Hepatocyte (in vitro differentiated cells): ENCODE data around the gene ARFRP1. TPM values are rescaled to one million over a fixed set of nuclear protein-coding genes. Genes with fewer than 3 reads are reported as not detected.
"Not testable (repeated sequence)": the region's sequence is repeated elsewhere in the genome, so short reads cannot be mapped to it uniquely, and the experiment has no call there.

ENCODE experiments used
- DNase-seq: peaks from one replicate; pipeline ENCODE4 v3.0.0-alpha.2; 2016; ENCODE audit warnings: low spot score
- H2AFZ ChIP-seq: fragments of 200-600 bp; sonication (generic); 2 replicates; pipeline ENCODE4 v1.6.0; 2016; ENCODE audit warnings: antibody characterized with exemption, mild to moderate bottlenecking
- H3K27ac ChIP-seq: fragments of 200-600 bp; sonication (generic); 2 replicates; pipeline ENCODE4 v1.5.1; 2016; ENCODE audit warnings: mild to moderate bottlenecking
- H3K27me3 ChIP-seq: fragments of 200-600 bp; sonication (generic); 2 replicates; pipeline ENCODE4 v1.6.1; 2016
- H3K36me3 ChIP-seq: fragments of 200-600 bp; sonication (generic); replicated peaks from 2 replicates; pipeline ENCODE4 v1.5.1; 2016; ENCODE audit warnings: low read depth; ENCODE audit not compliant: insufficient read depth
- H3K4me1 ChIP-seq: fragments of 200-600 bp; sonication (generic); 2 replicates; pipeline ENCODE4 v1.5.1; 2016; ENCODE audit warnings: mild to moderate bottlenecking, moderate library complexity; ENCODE audit not compliant: insufficient read depth
- H3K4me2 ChIP-seq: fragments of 200-600 bp; sonication (generic); 2 replicates; pipeline ENCODE4 v1.6.0; 2016
- H3K4me3 ChIP-seq: fragments of 200-600 bp; sonication (generic); 2 replicates; pipeline ENCODE4 v1.5.1; 2016; ENCODE audit warnings: mild to moderate bottlenecking
- H3K79me2 ChIP-seq: fragments of 200-600 bp; sonication (generic); 2 replicates; pipeline ENCODE4 v1.6.0; 2017; ENCODE audit warnings: mild to moderate bottlenecking
- H3K9me2 ChIP-seq: fragments of 200-600 bp; sonication (generic); replicated peaks from 2 replicates; pipeline ENCODE4 v1.6.0; 2017; ENCODE audit warnings: mild to moderate bottlenecking; ENCODE audit not compliant: insufficient read depth
- H3K9me3 ChIP-seq: fragments of 200-600 bp; sonication (generic); 2 replicates; pipeline ENCODE4 v1.5.1; 2016; ENCODE audit warnings: low read depth, mild to moderate bottlenecking
- H4K20me1 ChIP-seq: fragments of 200-600 bp; sonication (generic); 2 replicates; pipeline ENCODE4 v1.6.0; 2016; ENCODE audit warnings: mild to moderate bottlenecking; ENCODE audit not compliant: insufficient read depth, poor library complexity, severe bottlenecking
- EZH2 ChIP-seq: fragments of 200-600 bp; sonication (generic); IDR thresholded peaks from 2 replicates; pipeline ENCODE4 v1.6.1; 2016; ENCODE audit warnings: antibody characterized with exemption, mild to moderate bottlenecking, borderline replicate concordance
- EZH2phosphoT487 ChIP-seq: fragments of 200-600 bp; sonication (generic); IDR thresholded peaks from one replicate; pipeline ENCODE4 v1.6.1; 2018; ENCODE audit warnings: antibody characterized with exemption, mild to moderate bottlenecking, low read depth, moderate library complexity; ENCODE audit not compliant: unreplicated experiment, severe bottlenecking
- WGBS: methylation state at CpG from one replicate; pipeline ENCODE4 v1.1.6; 2016; ENCODE audit warnings: low lambda C conversion rate; ENCODE audit errors: missing lambda C conversion rate; 5-methylcytosine and 5-hydroxymethylcytosine counted together
- polyA plus RNA-seq: library from polyadenylated mRNA; unstranded; fragments of >200 nt; fragmentation: Nextera tagmentation; extraction: Ambion mirVana; gene quantifications from 2 replicates; pipeline ENCODE4 v1.2.1, GENCODE V29; 2016
- total RNA-seq: library from RNA; depleted of rRNA; stranded (reverse); fragments of >200 nt; gene quantifications from 2 replicates; pipeline ENCODE4 v1.2.3, GENCODE V29; 2014
- TF ChIP-seq, protein P1 (sequence below): fragments of 200-600 bp; sonication (generic); IDR thresholded peaks from 2 replicates; pipeline ENCODE4 v1.5.1; 2016; ENCODE audit warnings: antibody characterized with exemption, mild to moderate bottlenecking; ENCODE audit not compliant: poor library complexity

ARFRP1 gene
- total and polyA plus RNA-seq, 2 experiments from 2014 or later: 31.5 to 38.0 TPM

DNA sequence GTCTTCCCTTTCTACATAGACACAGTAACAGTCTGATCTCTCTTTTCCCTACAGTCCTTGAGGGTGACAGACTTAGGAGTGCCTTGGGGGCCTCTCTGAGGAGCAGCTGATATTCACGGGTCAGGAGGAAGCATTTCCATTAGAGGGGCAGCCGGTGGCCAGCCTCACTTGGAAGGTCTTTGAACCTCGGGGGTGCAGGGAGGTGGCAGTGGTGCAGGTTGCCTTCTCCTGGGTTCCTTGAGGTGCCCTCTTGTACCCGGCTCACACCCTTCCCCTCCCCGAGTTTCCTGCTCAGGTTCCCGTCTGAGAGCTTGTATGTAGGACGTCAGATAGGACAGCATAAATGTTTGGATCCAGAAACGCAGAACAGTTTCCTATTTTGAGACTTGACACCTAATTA is 47.2 kb downstream of the ARFRP1 start:
- Histone ChIP-seq H3K4me1 (peaks cover 7% of the 10 kb centered on the region), H4K20me1 (no peaks in the 10 kb centered on the region), H3K9me2 (no peaks in the 10 kb centered on the region), H2AFZ (no peak overlapping the region), H3K27me3 (no peaks in the 10 kb centered on the region), H3K4me3 (no peak overlapping the region), H3K27ac (no peak overlapping the region), H3K9me3 (no peaks in the 10 kb centered on the region), H3K4me2 (no peak overlapping the region), H3K79me2 (peaks cover 10% of the 10 kb centered on the region), H3K36me3 (no peaks in the 10 kb centered on the region)
- 88% methylated on average over 8 of the region's 8 CpGs for WGBS
- no peak for DNase-seq
- TF ChIP-seq, protein P1, sequence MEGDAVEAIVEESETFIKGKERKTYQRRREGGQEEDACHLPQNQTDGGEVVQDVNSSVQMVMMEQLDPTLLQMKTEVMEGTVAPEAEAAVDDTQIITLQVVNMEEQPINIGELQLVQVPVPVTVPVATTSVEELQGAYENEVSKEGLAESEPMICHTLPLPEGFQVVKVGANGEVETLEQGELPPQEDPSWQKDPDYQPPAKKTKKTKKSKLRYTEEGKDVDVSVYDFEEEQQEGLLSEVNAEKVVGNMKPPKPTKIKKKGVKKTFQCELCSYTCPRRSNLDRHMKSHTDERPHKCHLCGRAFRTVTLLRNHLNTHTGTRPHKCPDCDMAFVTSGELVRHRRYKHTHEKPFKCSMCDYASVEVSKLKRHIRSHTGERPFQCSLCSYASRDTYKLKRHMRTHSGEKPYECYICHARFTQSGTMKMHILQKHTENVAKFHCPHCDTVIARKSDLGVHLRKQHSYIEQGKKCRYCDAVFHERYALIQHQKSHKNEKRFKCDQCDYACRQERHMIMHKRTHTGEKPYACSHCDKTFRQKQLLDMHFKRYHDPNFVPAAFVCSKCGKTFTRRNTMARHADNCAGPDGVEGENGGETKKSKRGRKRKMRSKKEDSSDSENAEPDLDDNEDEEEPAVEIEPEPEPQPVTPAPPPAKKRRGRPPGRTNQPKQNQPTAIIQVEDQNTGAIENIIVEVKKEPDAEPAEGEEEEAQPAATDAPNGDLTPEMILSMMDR: no peak
- TF ChIP-seq EZH2phosphoT487 (no peak), EZH2 (no peak)

DNA sequence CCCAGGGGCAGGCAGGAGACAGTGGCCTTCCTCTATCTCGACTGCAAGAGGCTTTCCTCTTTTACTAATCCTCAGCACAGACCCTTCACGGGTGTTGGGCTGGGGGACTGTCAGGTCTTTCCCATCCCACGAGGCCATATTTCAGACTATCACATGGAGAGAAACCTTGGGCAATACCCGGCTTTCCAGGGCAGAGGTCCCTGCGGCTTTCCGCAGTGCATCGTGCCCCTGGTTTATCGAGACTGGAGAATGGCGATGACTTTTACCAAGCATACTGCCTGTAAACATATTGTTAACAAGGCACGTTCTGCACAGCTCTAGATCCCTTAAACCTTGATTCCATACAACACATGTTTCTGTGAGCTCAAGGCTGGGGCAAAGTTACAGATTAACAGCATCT is 47.6 kb downstream of the ARFRP1 start:
- H3K9me2 ChIP-seq, H3K27me3 ChIP-seq, DNase-seq, H3K79me2 ChIP-seq, H2AFZ ChIP-seq, H4K20me1 ChIP-seq, H3K4me3 ChIP-seq, H3K36me3 ChIP-seq, H3K4me2 ChIP-seq, H3K9me3 ChIP-seq, H3K4me1 ChIP-seq, H3K27ac ChIP-seq: not testable (repeated sequence)
- 78% methylated on average over 10 of the region's 10 CpGs for WGBS

DNA sequence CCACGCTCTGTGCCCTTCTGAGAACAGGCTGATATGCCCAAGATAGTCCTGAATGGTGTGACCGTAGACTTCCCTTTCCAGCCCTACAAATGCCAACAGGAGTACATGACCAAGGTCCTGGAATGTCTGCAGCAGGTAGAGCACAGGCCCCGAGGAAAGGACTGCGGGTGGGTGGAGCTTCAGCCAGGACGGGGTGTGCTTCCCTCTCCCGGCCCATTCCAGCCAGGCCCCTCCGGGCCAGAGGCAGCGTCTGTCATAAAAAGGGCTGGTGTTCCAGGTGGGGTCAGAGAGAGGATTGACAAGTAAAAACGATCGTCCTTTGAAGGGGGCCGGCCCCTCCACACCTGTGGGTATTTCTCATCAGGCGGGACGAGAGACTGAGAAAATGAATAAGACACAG is 48.4 kb downstream of the ARFRP1 start:
- no peak overlapping the region for H2AFZ ChIP-seq
- H3K27ac ChIP-seq: no peak overlapping the region
- H3K4me1 ChIP-seq: peaks cover 7% of the 10 kb centered on the region
- H3K4me3 ChIP-seq: peak overlapping the region; percentile 75
- no peaks in the 10 kb centered on the region for H3K36me3 ChIP-seq
- DNase-seq: no peak
- H3K9me2 ChIP-seq: no peaks in the 10 kb centered on the region
- no peaks in the 10 kb centered on the region for H3K27me3 ChIP-seq
- no peak for TF ChIP-seq EZH2phosphoT487
- no peak for TF ChIP-seq EZH2
- TF ChIP-seq, protein P1: no peak
- H3K9me3 ChIP-seq: no peaks in the 10 kb centered on the region
- 71% methylated on average over 13 of the region's 13 CpGs for WGBS
- peak overlapping the region; percentile 88 for H3K4me2 ChIP-seq
- peaks cover 10% of the 10 kb centered on the region for H3K79me2 ChIP-seq
- H4K20me1 ChIP-seq: no peaks in the 10 kb centered on the region

DNA sequence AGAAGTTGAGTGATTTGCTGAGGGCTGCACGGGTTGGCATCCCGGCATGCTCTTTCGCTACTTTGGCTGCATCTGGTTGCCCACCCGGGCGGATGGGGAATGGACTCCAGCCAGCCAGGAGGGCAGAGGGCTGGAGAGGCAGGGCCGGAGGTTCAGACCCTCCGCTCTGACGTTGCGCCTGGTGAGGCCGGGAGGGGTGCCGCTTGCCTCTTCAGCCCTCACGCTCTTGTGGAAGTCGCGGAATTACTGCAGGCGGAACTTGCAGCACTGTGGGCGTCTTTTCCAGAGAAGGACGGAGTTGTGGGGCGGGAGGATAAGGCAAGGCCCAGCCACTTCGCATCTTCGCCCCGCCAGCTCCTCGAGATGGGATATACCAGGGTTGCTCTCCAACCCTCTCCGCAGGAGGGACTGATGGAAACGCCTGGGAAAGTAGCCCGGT is 49.0 kb downstream of the ARFRP1 start:
- H3K4me2 ChIP-seq: peak overlapping the region; percentile 88
- 5% methylated on average over 25 of the region's 25 CpGs for WGBS
- no peaks in the 10 kb centered on the region for H3K9me3 ChIP-seq
- H4K20me1 ChIP-seq: no peaks in the 10 kb centered on the region
- no peaks in the 10 kb centered on the region for H3K27me3 ChIP-seq
- peaks cover 7% of the 10 kb centered on the region for H3K4me1 ChIP-seq
- H2AFZ ChIP-seq: peak overlapping the region; percentile 67
- peaks cover 10% of the 10 kb centered on the region for H3K79me2 ChIP-seq
- DNase-seq: no peak
- H3K36me3 ChIP-seq: no peaks in the 10 kb centered on the region
- peak overlapping the region; percentile 75 for H3K4me3 ChIP-seq
- H3K9me2 ChIP-seq: no peaks in the 10 kb centered on the region
- TF ChIP-seq, protein P1: no peak
- TF ChIP-seq EZH2 (no peak), EZH2phosphoT487 (no peak)
- H3K27ac ChIP-seq: peak overlapping the region; percentile 34
